GM13977 (cell line): Measurements from ENCODE around the gene COQ2.

Source experiments
- DNase-seq: peaks from one replicate; pipeline ENCODE4 v3.0.0; 2012; ENCODE audit warnings: low spot score
- CTCF ChIP-seq: IDR thresholded peaks from 2 replicates; pipeline ENCODE4 v1.5.1; 2012; ENCODE audit warnings: mild to moderate bottlenecking, control low read depth; ENCODE audit not compliant: insufficient read depth; ENCODE audit errors: extremely low read depth, missing control alignments
- in situ Hi-C: fragments of 300-500 bp; cut with MboI; formaldehyde crosslinking; loops from one replicate; pipeline ENCODE4 v1.12.0; 2022; ENCODE audit warnings: low sequenced_read_pairs, low pct_unique_long_range_greater_than_20kb, mixed read lengths, inconsistent platforms; ENCODE audit not compliant: unreplicated experiment

COQ2 gene

GRCh38 chr4:83268491-83268890 lies 16.1 kb downstream of the COQ2 start:
- no peak for TF ChIP-seq CTCF
- in situ Hi-C loops: loop anchor here (10.0 to 25.0 kb wide), 2 partner anchors 194 to 381 kb away; partner anchors contain the start of gene SEC31A
- DNase-seq: no peak

- in situ Hi-C loops: loop anchor here (10.0 to 25.0 kb wide), 2 partner anchors 193 to 381 kb away; partner anchors contain the start of gene SEC31A
- TF ChIP-seq CTCF: no peak
- no peak for DNase-seq
Observed at GRCh38 chr4:83267830-83268475, 16.6 kb downstream of the COQ2 start.

- no peak for TF ChIP-seq CTCF
- in situ Hi-C loops: loop anchor here (10.0 to 25.0 kb wide), 2 partner anchors 192 to 380 kb away; partner anchors contain the start of gene SEC31A
- DNase-seq: no peak
Observed at GRCh38 chr4:83267121-83267829, 17.3 kb downstream of the COQ2 start.

GRCh38 chr4:83266689-83267088 lies 17.9 kb downstream of the COQ2 start:
- no peak for DNase-seq
- in situ Hi-C loops: loop anchor here (10.0 to 25.0 kb wide), 2 partner anchors 192 to 379 kb away; partner anchors contain the start of gene SEC31A
- TF ChIP-seq CTCF: no peak

- in situ Hi-C loops: loop anchor here (10.0 to 25.0 kb wide), 2 partner anchors 188 to 376 kb away; partner anchors contain the start of gene SEC31A
- no peak for DNase-seq
- TF ChIP-seq CTCF: no peak
Observed at GRCh38 chr4:83263106-83263505, 21.5 kb downstream of the COQ2 start.

GRCh38 chr4:83262682-83263081 lies 21.9 kb downstream of the COQ2 start:
- in situ Hi-C loops: loop anchor here (10.0 to 25.0 kb wide), 2 partner anchors 188 to 375 kb away; partner anchors contain the start of gene SEC31A

More at GRCh38 chr4:83262682-83263081, 21.9 kb downstream of the COQ2 start:
- no peak for TF ChIP-seq CTCF
- DNase-seq: no peak
